DMS153 treated with DMSO at 0.1 percent for 48 hours (cell line): Measurements from ENCODE around the gene ATP8B1.
"Not testable (repeated sequence)": the region's sequence is repeated elsewhere in the genome, so short reads cannot be mapped to it uniquely, and the experiment has no call there.

Experiments
- DNase-seq: peaks from one replicate; lab custom pipeline; 2025; ENCODE audit not compliant: unreplicated experiment; lab: John Stamatoyannopoulos, UW

The ATP8B1 gene

DNA sequence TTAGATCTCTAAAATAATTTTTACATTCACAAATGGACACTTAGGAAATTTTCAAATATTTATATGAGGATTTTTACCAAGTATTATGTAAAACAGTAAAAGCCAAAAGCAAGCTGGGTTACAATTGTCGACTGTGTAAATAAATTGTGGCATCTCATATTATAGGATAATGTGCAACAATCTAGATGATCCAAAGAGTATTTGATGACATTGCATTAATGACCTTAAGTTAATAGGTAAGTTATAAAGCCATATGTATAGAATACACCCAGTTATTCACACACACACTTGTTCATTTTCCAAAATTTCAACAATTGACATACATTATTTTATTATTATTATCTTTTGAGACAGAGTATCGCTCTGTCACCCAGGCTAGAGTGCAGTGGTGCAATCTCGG lies 69.3 kb downstream of the ATP8B1 start:
- no peak for DNase-seq

DNA sequence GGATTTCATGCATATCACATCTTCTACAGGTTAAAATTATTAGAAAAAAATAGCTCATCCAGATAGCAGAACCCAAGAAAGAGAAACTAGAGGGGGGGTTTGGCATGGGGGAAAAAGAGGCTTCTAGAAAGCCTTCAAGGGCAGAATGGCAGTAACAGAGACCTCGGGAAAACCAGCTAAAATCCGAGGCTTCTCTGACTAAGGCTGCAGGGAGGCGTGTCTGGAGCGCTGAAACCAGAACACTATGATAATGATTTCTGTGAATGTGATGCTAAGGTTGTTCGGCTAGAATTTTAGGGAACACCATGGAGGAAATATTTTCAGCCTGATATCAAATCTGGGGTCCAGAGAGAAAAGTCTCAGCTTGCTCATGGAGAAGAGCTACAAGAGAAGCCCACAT lies 73.0 kb downstream of the ATP8B1 start:
- no peak for DNase-seq

DNA sequence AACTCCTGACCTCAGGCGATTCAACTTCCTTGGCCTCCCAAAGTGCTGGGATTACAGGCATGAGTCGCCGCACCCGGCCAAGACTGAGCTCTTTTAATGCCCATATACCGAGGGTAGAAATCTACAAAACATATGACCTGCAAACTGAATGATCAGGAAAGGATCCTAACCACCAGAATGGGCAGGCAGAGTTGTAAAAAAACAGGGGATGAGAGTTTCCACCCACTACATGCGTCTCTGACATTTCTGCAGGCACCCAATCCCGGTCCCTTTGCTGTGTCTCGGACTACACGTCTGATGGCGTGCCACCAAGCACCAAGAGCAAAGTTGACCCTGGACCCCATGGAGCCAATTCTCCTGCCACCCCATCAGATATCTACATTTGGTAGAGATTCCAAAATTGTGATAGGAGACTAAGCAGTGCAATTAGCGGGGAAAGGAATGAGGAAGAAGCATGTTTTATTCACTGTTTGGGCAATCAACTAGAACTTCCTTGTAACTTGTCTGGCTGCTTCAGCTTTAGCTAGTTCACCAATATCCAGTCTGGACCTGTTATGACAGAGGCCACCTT lies 74.1 kb downstream of the ATP8B1 start:
- DNase-seq = no peak

DNA sequence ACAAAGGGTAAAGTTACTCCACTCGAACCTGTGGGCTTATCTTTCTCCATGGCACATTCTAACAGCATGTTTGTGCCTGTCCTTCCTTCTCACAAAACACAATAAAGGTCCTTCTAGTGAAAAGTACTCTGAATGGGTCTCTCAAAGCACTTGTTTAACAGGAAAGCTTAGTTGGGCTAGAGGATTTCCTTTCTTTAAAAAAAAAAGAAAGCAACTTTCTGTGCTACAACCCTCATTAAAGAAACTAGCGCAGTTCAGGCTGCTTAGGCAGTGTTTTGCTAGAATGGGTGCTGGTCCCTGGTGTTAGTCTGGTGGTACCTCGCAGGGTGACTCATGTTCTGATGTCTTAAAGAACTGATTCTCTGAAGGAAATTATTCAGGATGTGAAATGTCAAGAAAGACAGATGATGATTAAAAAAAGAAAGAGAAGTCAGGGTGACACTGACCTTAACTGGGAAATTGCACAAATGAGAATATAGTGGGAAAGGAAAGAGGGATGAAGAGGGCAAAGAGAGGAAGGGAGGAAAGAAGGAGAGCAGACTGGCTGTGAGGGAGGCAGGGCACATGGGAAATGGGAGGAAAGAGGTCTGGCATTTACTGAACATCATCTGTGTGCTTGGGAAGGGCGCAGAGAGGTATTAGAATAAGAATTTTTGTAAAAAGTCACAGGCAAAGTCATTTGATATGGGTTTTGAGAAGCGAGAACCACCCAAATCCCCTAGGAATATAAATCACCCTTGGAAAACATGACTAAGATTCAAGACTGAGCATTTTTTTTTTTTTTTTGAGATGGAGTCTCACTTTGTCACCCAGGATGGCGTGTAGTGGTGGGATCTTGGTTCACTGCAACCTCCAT lies 74.9 kb downstream of the ATP8B1 start:
- no peak for DNase-seq

DNA sequence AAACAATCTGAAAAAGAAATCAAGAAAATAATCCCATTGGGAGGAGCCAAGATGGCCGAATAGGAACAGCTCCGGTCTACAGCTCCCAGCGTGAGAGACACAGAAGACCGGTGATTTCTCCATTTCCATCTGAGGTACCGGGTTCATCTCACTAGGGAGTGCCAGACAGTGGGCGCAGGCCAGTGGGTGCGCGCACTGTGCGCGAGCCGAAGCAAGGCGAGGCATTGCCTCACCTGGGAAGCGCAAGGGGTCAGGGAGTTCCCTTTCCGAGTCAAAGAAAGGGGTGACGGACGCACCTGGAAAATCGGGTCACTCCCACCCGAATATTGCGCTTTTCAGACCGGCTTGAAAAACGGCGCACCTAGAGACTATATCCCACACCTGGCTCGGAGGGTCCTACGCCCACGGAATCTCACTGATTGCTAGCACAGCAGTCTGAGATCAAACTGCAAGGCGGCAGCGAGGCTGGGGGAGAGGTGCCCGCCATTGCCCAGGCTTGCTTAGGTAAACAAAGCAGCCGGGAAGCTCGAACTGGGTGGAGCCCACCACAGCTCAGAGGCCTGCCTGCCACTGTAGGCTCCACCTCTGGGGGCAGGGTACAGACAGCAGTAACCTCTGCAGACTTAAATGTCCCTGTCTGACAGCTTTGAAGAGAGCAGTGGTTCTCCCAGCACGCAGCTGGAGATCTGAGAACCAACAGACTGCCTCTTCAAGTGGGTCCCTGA lies 83.7 kb downstream of the ATP8B1 start:
- DNase-seq = not testable (repeated sequence)

DNA sequence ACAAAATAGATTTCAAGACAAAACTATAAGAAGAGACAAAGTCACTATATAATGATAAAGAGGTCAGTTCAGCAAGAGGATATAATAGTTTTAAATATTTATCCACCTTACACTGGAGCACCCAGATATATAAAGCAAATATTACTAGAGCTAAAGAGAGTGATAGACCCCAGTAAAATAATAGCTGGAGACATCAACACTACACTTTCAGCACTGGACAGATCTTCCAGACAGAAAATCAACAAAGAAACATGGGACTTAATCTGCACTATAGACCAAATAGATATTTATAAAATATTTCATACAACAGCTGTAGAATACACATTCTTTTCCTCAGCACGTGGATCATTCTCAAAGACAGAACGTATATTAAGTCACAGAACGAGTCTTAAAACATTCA lies 86.6 kb downstream of the ATP8B1 start:
- no peak for DNase-seq

DNA sequence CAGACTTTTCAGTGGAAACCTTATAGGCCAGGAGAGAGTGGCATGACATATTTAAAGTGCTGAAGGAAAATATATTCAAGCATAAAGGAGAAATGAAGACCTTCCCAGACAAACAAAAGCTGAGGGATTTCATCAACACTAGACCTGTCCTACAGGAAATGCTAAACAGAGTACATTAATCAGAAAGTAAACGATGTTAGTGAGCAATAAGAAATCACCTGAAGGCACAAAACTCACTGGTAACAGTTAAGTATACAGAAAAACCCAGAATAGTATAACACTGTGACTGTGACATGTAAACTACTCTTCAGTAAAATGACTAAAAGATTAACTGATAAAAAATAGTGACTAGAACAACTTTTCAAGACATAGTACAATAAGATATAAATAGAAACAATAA lies 87.4 kb downstream of the ATP8B1 start:
- no peak for DNase-seq

DNA sequence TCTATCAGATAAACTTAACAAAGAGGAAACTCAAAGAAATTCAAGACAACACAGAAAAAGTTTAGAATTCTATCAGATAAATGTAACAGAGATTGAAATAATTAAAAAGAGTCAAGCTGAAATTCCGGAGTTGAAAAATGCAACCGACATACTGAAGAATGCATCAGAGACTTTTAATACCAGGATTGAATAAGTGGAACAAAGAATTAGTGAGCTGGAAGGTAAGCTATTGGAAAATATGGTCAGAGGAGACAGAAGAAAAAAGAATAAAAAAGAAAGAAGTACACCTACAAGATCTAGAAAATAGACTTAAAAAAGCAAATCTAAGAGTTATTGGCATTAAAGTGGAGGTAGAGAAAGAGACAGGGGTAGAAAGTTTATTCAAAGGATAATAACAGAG lies 88.0 kb downstream of the ATP8B1 start:
- no peak for DNase-seq

DNA sequence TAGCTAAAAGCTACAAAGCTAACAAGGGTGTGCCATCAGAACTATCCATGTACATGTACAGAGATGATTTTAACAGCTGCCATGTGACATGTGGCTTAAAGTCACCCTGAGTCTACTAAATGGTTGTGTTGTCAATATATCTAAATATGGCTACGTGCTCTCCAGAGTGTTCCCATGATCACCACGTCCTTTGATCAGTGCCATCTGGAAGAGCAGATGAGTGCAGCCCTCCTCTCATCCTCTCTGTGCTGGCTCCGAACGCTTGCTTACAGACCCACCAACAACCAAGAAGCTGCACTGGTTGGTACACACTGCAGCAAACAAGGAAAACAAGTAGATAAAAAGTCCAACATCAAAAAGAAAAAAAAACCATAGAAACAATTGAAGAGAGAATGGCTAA lies 92.9 kb downstream of the ATP8B1 start:
- DNase-seq = no peak

DNA sequence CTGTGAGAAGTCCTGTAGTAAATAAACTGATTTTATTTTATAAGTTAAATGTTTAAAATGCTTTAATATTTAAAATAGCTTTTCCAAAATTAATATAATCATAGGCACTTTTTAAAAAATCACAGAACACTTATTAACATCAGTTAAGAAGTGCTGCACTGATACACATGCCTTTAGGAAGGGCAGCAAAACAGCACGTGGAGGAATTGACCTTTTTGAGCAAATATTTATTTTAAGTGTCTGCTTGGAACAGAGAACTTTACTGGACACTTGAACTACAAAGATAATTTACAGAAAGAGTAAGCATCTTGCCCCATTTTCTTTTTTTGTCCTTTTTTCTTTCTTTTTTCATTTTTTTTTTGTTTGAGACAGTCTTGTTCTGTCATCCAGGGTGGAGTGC lies 93.8 kb downstream of the ATP8B1 start:
- DNase-seq = no peak

DNA sequence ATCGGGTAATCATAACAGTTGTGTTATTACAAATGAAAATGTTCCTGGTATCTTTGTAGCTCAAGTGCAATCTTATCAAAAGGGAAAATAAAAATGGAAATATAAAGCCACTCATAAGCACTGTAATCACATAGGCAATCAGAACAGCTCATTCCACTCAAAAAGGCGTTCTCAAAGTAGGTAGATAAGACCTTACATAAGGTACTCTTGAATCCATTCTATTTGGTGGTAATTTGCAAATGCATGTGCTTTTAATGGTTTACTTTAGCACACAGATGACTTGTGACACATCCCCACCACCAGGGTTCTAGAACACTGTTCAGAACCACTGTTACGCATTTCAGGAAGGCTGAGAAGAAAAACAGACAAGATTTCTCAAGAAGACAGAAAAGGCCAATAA lies 94.8 kb downstream of the ATP8B1 start:
- DNase-seq = no peak

DNA sequence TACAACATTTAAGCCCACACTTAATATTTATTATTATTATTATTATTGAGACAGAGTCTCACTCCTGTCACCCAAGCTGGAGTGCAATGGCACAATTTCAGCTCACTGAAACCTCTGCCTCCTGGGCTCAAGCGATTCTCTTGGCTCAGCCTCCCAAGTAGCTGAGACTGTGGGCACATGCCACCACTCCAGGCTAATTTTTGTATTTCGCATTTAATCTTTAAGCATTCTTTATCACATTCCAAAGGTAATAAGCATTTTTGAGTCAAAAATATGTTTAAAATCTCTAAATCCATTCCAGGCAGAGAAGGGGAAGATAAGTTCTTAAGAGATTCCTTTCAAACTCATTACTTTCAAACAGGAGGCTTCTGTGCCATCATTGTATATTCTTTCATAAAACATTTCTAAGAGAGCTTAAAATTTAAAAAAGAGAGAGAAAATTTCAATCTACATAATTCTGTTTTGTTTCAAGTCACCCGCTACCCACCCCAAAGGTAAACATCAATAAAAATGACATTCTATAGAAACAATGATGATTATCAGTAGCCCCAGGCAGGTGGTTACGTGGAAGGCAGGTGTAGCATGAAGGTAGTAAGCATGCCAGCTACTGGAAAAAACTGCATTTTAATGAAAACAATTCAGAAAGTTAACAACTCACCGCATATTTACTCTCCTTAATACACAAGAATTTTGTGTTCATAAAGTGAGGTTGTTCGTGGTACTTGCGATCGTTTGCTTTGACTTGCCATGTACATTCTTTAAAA lies 97.1 kb downstream of the ATP8B1 start:
- peak; percentile 30 for DNase-seq

DNA sequence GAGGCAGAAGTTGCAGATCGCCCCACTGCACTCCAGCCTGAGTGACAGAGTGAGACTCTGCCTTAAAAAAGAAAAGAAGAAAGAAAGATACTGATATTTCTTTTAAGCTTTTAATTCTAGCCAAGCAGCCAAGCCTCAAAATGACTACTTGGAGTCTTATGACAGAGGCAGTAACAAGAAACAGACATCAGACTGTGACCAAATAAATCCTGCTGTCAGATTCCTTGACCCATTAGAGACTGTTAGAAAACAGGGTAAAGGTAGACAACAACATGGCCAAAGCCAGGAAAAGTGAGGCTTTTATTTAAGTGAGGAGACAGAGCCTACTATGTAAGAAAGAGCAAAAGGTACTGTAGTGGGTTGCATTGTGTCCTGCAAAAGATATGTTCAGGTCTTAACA lies 98.1 kb downstream of the ATP8B1 start:
- DNase-seq = no peak

DNA sequence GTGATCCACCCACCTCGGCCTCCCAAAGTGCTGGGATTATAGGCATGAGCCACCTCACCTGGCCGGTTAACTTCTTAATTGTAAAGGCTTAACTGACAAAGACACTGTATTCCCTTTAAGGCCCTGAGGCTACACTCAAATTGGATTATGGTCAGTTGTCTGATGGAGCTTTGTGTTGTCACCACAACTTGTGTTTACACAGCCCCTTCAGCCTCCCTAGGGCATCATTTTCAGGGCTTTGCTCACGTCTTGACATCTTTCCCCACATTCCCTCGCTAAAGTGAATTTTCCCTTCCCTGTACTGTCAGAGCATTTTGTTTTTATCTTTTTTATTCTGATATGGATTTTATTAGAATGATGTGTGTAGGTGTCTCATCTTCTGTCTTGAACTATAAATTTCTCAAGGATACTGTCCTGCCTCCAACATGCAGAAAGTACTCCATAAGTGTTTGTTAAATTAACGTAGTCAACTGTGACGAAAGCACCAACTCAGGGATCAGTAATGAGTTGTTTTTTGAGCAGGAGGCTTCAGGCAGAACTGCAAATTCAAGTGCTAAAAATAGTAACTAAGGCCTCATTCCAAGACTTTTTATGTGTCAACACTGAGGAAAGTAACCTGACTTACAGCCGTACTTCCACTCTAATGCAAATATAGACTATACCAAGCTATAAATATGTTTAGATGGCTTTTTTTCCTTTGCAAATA lies 104.4 kb downstream of the ATP8B1 start:
- no peak for DNase-seq

DNA sequence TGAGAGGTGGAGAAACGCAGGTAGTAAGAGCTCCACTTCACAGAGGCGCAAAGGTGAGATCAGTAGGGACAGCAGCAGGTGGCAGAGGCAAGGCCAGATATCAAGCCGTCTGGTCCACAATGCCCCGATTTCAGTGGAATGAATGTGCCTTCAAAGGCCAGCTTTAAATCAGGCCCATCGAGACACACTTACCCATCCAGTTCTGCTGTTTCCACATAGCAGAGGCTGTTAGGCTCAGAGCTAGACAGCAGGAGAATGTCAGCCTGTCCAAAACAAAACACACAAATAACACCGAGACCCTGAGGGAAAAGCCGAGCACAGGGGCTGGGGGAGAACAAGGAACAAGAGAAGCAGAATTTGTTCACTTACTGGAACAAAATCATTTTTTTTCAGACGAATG lies 105.7 kb downstream of the ATP8B1 start:
- no peak for DNase-seq

DNA sequence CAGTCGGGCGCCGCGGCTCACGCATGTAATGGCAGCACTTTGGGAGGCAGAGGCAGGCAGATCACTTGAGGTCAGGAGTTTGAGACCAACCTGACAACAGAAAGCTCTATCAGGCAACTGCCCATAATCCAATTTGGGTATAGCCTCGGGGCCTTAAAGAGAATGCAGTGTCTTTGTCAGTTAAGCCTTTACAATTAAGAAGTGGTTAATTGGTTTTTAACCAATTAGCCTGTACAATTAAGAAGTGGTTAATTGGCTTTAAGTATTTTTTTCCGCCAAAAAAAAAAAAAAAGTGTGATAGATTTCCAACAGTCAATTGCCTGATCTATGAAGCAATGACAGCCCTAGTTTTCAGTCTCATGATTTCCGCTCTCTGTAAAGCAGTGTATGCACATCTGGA lies 106.8 kb downstream of the ATP8B1 start:
- DNase-seq = no peak

DNA sequence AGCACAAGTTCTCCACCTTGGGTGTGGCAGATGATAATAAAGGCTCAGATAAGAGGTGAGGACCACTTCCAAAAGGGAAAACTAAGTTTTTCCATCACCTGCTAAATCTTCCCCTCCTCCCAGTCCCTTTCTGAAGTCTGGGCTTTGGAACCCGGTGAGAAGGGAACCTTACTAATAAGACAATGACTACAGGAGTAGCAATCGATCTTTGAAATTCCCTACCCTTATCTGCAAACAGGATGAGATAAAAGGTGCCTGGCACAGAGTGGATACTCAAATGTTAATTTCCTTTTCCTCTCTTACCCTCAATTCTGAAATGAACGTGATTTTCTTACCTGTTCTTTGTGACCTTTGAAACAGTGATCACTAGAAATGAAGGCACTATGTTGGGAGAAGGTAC lies 111.8 kb downstream of the ATP8B1 start:
- DNase-seq = no peak

DNA sequence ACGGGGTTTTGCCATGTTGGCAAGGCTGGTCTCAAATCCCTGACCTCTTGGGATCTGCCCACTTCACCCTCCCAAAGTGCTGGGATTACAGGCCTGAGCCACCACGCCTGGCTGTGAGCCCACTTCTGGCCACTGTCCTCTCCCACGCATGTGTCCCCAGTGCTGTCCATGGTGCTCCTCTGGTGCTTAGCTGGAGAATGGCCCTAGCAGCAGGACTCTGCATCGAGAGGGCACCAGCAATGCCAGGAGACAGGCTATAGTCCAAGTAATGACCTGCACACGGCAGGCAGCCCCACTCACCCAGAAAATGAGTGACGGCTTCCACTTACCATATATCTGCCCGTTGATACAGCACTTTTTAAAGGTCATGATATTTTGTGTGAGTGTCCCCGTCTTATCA lies 115.1 kb downstream of the ATP8B1 start:
- no peak for DNase-seq

DNA sequence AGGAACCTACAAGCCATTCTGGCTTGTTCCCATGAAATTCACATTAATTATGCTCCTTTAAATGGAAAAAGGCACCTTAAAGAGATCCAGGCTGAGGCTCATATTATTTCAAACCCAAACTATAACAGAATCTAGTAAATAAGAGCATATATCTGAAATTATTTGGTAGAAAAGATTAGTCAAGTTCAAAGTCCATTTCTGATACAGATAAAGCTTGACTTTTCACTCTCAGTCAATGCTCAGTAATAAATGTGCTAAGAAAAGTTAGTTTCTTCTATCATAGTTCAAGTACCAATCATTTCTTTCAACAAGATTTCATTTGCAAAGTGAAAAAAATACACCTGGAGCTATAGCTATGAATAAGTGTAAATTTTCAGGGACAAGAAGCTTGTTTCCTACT lies 119.6 kb downstream of the ATP8B1 start:
- no peak for DNase-seq

DNA sequence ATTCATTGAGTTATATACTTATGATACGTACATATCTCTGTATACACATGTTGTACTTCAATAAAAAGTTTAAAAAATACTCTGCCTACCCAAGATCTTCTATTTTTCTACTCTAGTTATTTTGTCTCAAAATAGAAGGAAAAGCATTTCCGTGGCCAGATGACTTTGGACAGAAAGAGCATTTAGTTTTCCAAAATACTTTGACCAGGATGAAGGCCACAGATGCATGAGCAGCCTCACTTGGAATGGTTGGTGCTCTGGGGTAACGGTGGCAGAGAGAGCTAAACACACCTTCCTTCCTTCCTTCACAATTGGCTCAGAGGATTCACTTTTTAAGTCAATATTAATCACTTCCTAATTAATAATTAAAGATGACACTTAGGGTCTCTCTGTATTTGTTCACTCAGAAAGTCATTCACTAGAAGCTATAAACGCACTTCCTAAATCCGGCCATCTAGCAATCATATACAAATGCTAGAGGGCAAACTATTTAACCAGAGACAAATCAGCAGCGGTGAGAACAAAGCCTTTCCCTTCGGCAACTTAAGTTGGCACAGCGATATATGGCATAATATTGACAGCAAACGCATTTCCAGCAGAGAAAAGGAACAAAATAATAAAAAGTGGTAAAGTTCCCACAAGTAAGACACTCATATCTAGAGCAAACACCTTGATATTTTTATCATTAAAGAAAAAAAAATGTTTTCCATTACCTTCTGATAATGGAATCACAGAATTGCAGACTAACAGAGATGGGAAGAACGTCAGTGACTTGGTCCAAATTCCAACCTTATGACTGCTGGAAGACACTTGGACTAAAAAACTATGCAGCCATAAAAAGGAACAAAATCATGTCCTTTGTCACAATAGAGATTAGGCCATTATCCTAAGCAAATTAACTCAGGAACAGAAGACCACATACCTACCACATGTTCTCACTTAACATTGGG lies 125.6 kb downstream of the ATP8B1 start:
- no peak for DNase-seq
